ENCODE measurements around the gene SLC18A3. TPM values are rescaled to one million over a fixed set of nuclear protein-coding genes. Genes with fewer than 3 reads are reported as not detected.

The SLC18A3 gene
- total RNA-seq, result not detected in 2 replicates

GRCh38 chr10:49610114-49610457, at the start of gene SLC18A3:
Gene SLC18A3 (plus strand): TSS chr10:49610310. CDS start chr10:49610741, 431 bp downstream.

GRCh38 chr10:49613882-49614241, 3.8 kb downstream of the SLC18A3 start, which contains the start of gene CHAT:
Gene CHAT (plus strand): TSS chr10:49614037. CDS start chr10:49614190, 153 bp downstream.

Other genes with a start within 250 kb of the SLC18A3 start
- gene DRGX, start 214.2 kb upstream of the SLC18A3 start, total RNA-seq, result not detected in 2 replicates
- gene ERCC6, start 71.2 kb upstream of the SLC18A3 start, total RNA-seq, result 31.8 and 61.5 TPM in 2 replicates
- not detected in 2 replicates for gene CHAT, start 3.7 kb downstream of the SLC18A3 start, total RNA-seq
- not detected in 2 replicates for gene C10orf53, start 69.3 kb downstream of the SLC18A3 start, total RNA-seq
- gene OGDHL, start 152.0 kb downstream of the SLC18A3 start, total RNA-seq, result under 0.01 and 0.54 TPM in 2 replicates